IPS-20b (cell line): ENCODE data around the gene AMY1B.
"Not testable (repeated sequence)": the region's sequence is repeated elsewhere in the genome, so short reads cannot be mapped to it uniquely, and the experiment has no call there.

Experiments used
- H3K27ac ChIP-seq: one replicate; pipeline ENCODE4 v1.5.1; 2013; ENCODE audit warnings: low read length
- H3K27me3 ChIP-seq: 2 replicates; pipeline ENCODE4 v1.6.1; 2013; ENCODE audit warnings: mild to moderate bottlenecking, low read length, inconsistent platforms; ENCODE audit not compliant: insufficient read depth
- H3K36me3 ChIP-seq: 2 replicates; pipeline ENCODE4 v1.6.1; 2013; ENCODE audit warnings: low read depth, mild to moderate bottlenecking, inconsistent platforms, low read length, moderate library complexity; ENCODE audit not compliant: insufficient read depth
- H3K4me1 ChIP-seq: 2 replicates; pipeline ENCODE4 v1.6.1; 2013; ENCODE audit warnings: mild to moderate bottlenecking, control low read depth, inconsistent platforms, low read length, moderate library complexity; ENCODE audit not compliant: insufficient read depth
- H3K4me3 ChIP-seq: 2 replicates; pipeline ENCODE4 v1.5.1; 2013; ENCODE audit warnings: mild to moderate bottlenecking, low read length, inconsistent platforms
- H3K9ac ChIP-seq: 2 replicates; pipeline ENCODE4 v1.6.1; 2013; ENCODE audit warnings: low read depth, mild to moderate bottlenecking, inconsistent platforms, low read length, moderate library complexity
- H3K9me3 ChIP-seq: 2 replicates; pipeline ENCODE4 v1.6.1; 2013; ENCODE audit warnings: mild to moderate bottlenecking, low read depth, low read length, inconsistent platforms; ENCODE audit not compliant: insufficient read depth

The AMY1B gene

DNA sequence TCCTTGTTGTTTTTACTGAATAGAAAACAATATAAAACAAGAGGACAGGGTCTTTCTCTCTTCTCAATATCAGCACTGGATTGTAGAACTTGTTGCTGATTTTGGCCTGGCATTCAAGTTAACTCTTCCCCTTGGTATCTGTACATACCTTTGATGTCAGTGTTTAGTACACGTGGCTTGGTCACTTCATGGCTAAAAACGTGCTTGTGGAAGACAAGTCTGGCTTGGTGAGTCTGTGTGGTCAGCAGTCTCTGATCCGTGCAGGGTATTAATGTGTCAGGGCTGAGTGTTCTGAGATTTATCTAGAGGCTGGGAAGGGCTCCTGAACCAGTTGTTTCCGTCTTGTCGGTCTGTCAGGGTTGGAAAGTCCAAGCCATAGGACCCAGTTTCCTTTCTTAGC is 40.5 kb downstream of the AMY1B start, which contains the start of gene AMY1A:
AMY1A (plus strand) TSS at position 301 of the 400 bp plus-strand sequence. CDS start 571 bp downstream, outside the sequence.
- H3K9me3 ChIP-seq, H3K4me3 ChIP-seq, H3K36me3 ChIP-seq, H3K4me1 ChIP-seq, H3K27me3 ChIP-seq, H3K9ac ChIP-seq, H3K27ac ChIP-seq: not testable (repeated sequence)

DNA sequence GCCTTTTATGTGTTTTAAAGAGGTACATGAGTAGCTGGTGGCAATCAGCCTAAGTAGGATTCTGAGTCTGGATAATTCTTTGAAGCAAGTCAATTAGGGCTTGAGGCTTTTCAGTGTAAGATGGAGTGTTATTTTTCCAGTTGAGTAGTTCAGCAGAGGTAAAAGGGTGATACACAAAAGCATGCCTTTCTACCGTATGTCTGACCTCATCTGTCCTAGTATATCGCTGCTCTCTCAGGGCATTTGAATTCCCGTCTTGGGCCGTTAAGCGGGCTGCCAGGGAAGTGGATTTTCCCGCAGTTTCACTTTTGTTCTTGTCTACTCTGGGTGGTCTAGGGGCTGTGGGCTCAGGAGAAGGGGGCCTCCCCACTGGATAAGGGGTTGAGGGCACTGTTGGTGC is 41.9 kb downstream of the AMY1B start:
- not testable (repeated sequence) for H3K27me3 ChIP-seq, H3K36me3 ChIP-seq, H3K4me1 ChIP-seq, H3K4me3 ChIP-seq, H3K9me3 ChIP-seq, H3K9ac ChIP-seq, H3K27ac ChIP-seq

DNA sequence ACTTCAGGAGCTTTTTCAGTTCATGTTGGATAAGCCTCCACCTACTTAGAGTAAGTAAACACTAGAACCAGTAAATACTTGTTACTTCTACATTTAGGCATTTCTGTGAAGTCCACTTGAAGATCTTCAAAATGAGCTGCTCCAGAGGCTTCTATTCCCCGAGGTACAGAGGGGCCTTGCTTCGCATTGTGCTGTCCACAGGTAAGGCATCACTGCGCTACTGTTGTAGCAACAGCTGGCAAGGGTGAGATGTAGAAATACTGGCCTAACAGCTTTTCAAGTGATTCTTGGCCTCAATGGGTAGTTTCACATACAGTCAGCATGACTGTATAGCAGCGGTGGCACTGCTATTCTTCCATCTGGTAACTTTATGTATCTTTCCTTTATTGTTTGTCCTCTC is 45.1 kb downstream of the AMY1B start:
- not testable (repeated sequence) for H3K9me3 ChIP-seq, H3K27me3 ChIP-seq, H3K9ac ChIP-seq, H3K4me1 ChIP-seq, H3K36me3 ChIP-seq, H3K4me3 ChIP-seq, H3K27ac ChIP-seq

DNA sequence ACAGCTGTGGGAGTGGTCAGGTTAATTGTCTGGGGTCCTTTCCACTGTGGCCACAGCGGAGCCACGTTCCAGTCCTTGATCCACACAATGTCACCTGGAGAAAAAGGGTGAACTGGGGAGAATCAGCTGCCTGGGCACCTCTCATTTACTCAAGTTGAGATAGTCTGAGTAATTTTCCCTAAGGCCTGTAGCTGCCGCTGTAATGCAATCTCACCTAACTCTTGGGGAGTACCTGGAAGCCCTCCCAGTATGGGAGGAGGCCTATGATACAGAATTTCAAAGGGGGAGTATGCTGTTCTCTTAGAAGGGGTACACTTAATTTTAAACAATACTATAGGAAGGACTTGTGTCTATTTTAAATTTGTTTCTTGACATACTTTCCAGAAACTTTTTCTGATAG is 45.7 kb downstream of the AMY1B start:
- H3K9ac ChIP-seq, H3K36me3 ChIP-seq, H3K9me3 ChIP-seq, H3K4me3 ChIP-seq, H3K27ac ChIP-seq, H3K27me3 ChIP-seq, H3K4me1 ChIP-seq: not testable (repeated sequence)

DNA sequence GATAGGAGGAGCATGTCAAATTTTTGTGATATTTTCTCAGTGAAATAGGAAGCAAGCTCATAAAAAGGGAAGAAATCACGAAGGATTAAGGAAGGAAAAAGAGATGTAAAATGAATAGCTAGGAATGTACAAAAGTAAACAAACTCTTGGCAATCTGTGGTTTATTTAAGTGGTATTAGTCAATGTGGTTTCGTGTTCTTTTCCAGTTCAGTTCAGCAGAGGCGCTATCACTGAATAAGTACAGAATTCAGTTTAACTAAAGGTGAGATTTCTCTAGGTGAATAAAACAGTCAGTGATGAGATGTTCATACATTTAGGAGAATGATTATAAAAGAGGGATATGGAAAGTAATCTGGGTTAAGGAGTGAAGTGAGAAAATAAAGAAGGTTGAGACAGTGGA is 52.1 kb downstream of the AMY1B start:
- not testable (repeated sequence) for H3K4me3 ChIP-seq

DNA sequence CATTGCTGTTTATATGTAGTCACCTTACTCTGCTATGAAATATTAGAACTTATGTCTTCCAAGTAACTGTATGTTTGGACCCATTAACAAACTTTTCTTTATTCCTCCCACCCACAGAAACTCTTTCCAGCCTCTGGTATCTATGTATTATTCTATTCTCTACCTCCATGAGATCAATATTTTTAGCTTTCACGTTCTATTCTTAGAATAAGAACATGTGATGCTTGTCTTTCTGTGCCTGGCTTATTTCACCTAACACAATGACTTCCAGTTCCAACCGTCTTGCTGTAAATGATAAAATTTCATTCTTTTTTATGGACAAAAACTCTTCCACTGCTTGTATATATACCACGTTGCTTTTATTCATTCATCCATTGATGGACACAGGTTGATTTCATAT is 54.8 kb downstream of the AMY1B start:
- not testable (repeated sequence) for H3K9ac ChIP-seq, H3K36me3 ChIP-seq, H3K27ac ChIP-seq, H3K27me3 ChIP-seq, H3K9me3 ChIP-seq, H3K4me1 ChIP-seq, H3K4me3 ChIP-seq

More for the DNA sequence above, 52.1 kb downstream of the AMY1B start:
- not testable (repeated sequence) for H3K36me3 ChIP-seq, H3K4me1 ChIP-seq, H3K27ac ChIP-seq, H3K9me3 ChIP-seq, H3K27me3 ChIP-seq, H3K9ac ChIP-seq
